ENCODE data around the gene SERPINB12.

Gene SERPINB12

DNA sequence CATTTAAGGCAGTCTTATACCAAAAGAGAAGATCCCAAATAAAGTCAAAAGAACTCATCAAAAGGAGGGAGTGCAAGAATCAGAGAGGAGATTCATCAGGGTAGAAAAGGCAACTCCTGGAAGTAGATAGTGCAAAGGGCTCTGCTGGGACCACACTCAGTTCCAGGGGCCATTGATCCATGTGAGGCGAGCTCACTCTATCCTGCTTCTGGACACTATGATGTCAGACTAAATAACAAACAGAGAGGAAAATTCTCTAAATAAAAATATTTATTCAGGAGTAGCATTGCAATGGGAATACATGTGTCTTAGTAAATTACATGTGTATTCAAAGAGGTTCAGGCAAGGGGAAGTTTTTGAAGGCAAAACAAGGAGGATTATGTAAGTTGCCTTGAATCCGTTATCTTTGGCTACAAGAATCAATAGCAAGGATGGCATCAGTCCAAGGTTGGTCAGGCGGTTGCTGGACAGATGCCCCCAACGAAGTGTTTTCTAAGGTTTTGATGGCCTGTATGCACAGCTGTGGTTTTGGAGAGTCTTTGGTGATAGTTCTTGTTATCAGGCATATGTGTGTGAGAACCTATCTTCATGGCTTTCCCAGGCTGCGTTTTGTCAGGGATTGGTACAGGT is 13.2 kb upstream of the SERPINB12 start:
- Histone ChIP-seq H3K4me1 (no peaks in the 10 kb centered on the region), H3K27me3 (ENCODE audit: control insufficient read depth, insufficient read depth, low read length) (no peaks in the 10 kb centered on the region), H2AFZ (no peak overlapping the region), H3K9me3 (ENCODE audit: control insufficient read depth, low read length) (peaks cover 2% of the 10 kb centered on the region), H3K36me3 (ENCODE audit: control insufficient read depth, insufficient read depth, low read length) (no peaks in the 10 kb centered on the region), H3K27ac (no peak overlapping the region), H3K9ac (no peak overlapping the region), H3K79me2 (no peaks in the 10 kb centered on the region), H3K4me2 (ENCODE audit: low read length) (no peak overlapping the region), H3K4me3 (ENCODE audit: low read depth, low read length) (no peak overlapping the region)
- TF ChIP-seq, protein P1, sequence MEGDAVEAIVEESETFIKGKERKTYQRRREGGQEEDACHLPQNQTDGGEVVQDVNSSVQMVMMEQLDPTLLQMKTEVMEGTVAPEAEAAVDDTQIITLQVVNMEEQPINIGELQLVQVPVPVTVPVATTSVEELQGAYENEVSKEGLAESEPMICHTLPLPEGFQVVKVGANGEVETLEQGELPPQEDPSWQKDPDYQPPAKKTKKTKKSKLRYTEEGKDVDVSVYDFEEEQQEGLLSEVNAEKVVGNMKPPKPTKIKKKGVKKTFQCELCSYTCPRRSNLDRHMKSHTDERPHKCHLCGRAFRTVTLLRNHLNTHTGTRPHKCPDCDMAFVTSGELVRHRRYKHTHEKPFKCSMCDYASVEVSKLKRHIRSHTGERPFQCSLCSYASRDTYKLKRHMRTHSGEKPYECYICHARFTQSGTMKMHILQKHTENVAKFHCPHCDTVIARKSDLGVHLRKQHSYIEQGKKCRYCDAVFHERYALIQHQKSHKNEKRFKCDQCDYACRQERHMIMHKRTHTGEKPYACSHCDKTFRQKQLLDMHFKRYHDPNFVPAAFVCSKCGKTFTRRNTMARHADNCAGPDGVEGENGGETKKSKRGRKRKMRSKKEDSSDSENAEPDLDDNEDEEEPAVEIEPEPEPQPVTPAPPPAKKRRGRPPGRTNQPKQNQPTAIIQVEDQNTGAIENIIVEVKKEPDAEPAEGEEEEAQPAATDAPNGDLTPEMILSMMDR (IDR thresholded peaks at IDR 0.05): no peak

DNA sequence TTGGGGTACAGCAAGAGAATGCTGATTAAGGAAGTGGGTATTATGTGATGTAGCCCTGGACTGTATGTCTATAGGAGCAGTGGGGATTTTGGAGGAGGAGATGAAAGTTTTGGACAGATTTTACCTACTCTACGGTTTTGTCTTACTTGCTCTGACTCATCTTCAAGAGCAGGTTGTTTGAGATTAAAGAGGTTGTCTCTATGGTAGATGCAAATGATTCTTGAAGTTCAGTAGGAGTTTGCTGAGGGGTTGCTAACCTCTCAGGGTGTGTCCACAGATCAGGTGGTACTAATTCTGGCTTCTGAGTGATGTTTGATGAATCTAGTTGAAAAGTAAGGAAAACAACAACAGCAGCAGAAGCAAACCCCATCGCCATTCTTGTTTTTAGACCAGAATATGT is 9.7 kb upstream of the SERPINB12 start:
- H3K4me2 ChIP-seq (ENCODE audit: low read length): no peak overlapping the region
- no peak overlapping the region for H2AFZ ChIP-seq
- H3K27ac ChIP-seq: no peak overlapping the region
- H3K4me3 ChIP-seq (ENCODE audit: low read depth, low read length): no peak overlapping the region
- H3K4me1 ChIP-seq: no peaks in the 10 kb centered on the region
- no peaks in the 10 kb centered on the region for H3K27me3 ChIP-seq (ENCODE audit: control insufficient read depth, insufficient read depth, low read length)
- no peak overlapping the region for H3K9ac ChIP-seq
- H3K79me2 ChIP-seq: no peaks in the 10 kb centered on the region
- TF ChIP-seq, protein P1 (IDR thresholded peaks at IDR 0.05): no peak
- no peaks in the 10 kb centered on the region for H3K36me3 ChIP-seq (ENCODE audit: control insufficient read depth, insufficient read depth, low read length)
- no peaks in the 10 kb centered on the region for H3K9me3 ChIP-seq (ENCODE audit: control insufficient read depth, low read length)

DNA sequence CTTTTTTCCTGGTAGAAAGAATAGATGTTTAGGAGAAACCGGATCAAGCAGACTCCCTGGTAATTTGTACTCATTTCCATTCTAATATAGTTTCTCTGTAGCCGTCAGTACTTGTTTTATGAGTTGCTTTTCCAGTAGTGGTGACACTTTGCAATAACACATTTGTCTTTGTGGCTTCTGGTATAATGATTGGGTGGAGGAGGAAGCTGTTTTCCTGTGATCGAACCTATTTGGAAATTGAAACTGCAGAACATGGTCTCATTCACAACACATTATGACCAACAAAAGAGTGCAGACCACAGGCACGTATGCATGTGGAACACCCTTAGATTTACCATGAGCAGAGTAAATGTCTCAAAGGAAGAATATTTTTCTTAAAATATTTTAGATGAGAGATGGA is 7.6 kb upstream of the SERPINB12 start:
- Histone ChIP-seq H2AFZ (no peak overlapping the region), H3K36me3 (ENCODE audit: control insufficient read depth, insufficient read depth, low read length) (no peaks in the 10 kb centered on the region), H3K9me3 (ENCODE audit: control insufficient read depth, low read length) (no peaks in the 10 kb centered on the region), H3K4me3 (ENCODE audit: low read depth, low read length) (no peak overlapping the region), H3K27me3 (ENCODE audit: control insufficient read depth, insufficient read depth, low read length) (no peaks in the 10 kb centered on the region), H3K27ac (no peak overlapping the region), H3K4me2 (ENCODE audit: low read length) (no peak overlapping the region), H3K79me2 (no peaks in the 10 kb centered on the region), H3K9ac (no peak overlapping the region), H3K4me1 (no peaks in the 10 kb centered on the region)
- TF ChIP-seq, protein P1 (IDR thresholded peaks at IDR 0.05): no peak

DNA sequence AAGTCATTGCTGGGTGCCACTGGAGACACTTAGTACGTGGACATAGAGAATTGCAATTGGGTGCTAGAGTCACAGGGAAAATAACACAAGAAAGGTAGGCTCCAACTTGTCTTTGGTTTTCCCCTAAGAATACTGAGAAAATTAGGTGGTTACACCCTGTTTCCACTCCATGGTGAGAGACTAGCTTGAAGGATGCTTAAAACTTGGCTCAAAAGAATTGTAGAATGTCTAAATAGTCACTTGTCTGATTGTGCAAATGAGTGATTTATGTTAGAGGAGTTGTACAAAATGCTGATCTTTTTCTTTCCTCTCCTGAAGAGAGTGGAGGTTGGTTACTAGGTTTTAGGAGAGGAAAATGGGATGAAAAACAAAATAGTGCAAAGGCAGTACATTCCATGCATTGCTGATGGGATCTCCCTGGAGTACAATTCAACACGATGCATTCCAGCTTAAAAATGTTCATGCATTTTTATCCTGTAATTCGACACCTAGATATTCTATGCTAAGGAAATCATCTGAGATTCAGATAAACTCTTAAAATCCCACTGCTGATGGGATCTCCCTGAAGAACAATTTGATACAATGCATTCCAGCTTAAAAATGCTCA is 2.2 kb upstream of the SERPINB12 start:
- Histone ChIP-seq H3K27me3 (ENCODE audit: control insufficient read depth, insufficient read depth, low read length) (no peaks in the 10 kb centered on the region), H2AFZ (no peak overlapping the region), H3K36me3 (ENCODE audit: control insufficient read depth, insufficient read depth, low read length) (no peaks in the 10 kb centered on the region), H3K27ac (no peak overlapping the region), H3K9ac (no peak overlapping the region), H3K4me2 (ENCODE audit: low read length) (no peak overlapping the region), H3K9me3 (ENCODE audit: control insufficient read depth, low read length) (no peaks in the 10 kb centered on the region), H3K4me1 (no peaks in the 10 kb centered on the region), H3K4me3 (ENCODE audit: low read depth, low read length) (no peak overlapping the region), H3K79me2 (no peaks in the 10 kb centered on the region)
- TF ChIP-seq, protein P1 (IDR thresholded peaks at IDR 0.05): no peak

DNA sequence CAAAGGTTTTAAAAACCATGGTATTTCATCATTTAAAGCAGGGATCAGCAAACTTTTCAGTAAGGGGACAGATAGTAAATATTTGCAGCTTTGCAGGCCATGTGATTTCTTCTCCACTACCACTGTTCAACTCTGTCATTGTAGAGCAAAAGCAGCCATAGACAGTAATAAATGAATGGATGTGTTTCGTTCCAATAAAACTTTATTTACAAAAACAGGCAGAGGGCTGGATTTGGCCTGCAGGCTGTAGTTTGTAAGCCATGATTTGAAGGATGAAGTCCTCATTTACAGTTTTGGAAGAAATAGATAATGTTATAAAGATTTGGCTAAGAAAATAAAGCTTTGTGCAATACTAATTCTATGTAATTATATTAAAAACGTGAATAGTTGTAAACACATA is 1.8 kb downstream of the SERPINB12 start:
- H3K4me3 ChIP-seq (ENCODE audit: low read depth, low read length): no peak overlapping the region
- H3K36me3 ChIP-seq (ENCODE audit: control insufficient read depth, insufficient read depth, low read length): no peaks in the 10 kb centered on the region
- H2AFZ ChIP-seq: no peak overlapping the region
- H3K27me3 ChIP-seq (ENCODE audit: control insufficient read depth, insufficient read depth, low read length): no peaks in the 10 kb centered on the region
- H3K79me2 ChIP-seq: no peaks in the 10 kb centered on the region
- no peaks in the 10 kb centered on the region for H3K4me1 ChIP-seq
- no peak overlapping the region for H3K4me2 ChIP-seq (ENCODE audit: low read length)
- H3K9me3 ChIP-seq (ENCODE audit: control insufficient read depth, low read length): no peaks in the 10 kb centered on the region
- no peak overlapping the region for H3K27ac ChIP-seq
- no peak overlapping the region for H3K9ac ChIP-seq
- TF ChIP-seq, protein P1 (IDR thresholded peaks at IDR 0.05): no peak

Measured in parathyroid adenoma (tissue), 2 donors.